GM06990 (cell line): ENCODE data around the gene ANGPTL4.
"Not testable (repeated sequence)": the region's sequence is repeated elsewhere in the genome, so short reads cannot be mapped to it uniquely, and the experiment has no call there.

Source experiments
- DNase-seq: peaks from one replicate; pipeline ENCODE4 v3.0.0-alpha.2; 2011; ENCODE audit not compliant: insufficient read length; ENCODE audit errors: extremely low read depth
- H3K27me3 ChIP-seq: replicated peaks from 2 replicates; pipeline ENCODE4 v1.6.0; 2011; ENCODE audit warnings: low read length; ENCODE audit not compliant: control insufficient read depth, insufficient read depth
- H3K36me3 ChIP-seq: 2 replicates; pipeline ENCODE4 v1.5.1; 2011; ENCODE audit warnings: low read length; ENCODE audit not compliant: control insufficient read depth, insufficient read depth
- H3K4me3 ChIP-seq: replicated peaks from 2 replicates; pipeline ENCODE4 v1.5.1; 2011; ENCODE audit warnings: low read depth, mild to moderate bottlenecking, control low read depth, low read length
- TF ChIP-seq, protein P1 (sequence below): IDR thresholded peaks from 2 replicates; pipeline ENCODE4 v1.5.1; 2011; ENCODE audit warnings: low read length, control low read depth, mild to moderate bottlenecking, inconsistent platforms; ENCODE audit not compliant: insufficient read depth, poor library complexity, severe bottlenecking

The ANGPTL4 gene

DNA sequence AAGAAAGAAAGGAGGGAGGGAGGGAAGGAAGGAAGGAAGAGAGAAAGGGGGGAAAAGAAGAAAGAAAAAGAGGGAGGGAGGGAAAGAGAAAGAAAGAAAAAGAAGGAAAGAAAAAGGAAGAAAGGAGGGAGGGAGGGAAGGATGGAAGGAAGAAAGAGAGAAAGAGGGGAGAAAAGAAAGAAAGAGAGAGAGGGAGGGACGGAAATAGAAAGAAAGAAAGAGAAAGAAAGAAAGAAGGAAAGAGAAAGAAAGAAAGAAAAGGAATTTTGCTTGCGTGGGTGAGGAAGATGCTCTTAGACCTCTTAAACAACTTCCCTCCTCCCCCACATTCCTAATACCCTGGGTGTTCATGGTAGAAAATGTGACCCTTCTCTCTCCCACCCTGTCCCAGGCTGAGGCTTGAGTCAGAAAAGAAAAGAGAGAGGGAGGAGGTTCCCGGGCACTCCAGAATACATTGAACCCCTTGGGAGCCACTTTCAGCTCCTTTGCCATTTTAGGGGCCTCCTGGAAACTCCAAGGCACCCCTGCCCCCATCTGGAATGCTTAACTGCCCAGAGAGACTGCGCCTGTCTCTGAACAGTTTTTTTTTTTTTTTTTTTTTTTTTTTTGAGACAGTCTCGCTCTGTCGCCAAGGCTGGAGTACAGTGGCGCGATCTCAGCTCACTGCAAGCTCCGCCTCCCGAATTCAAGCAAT lies 11.7 kb upstream of the ANGPTL4 start:
- DNase-seq, result no peak
- TF ChIP-seq, protein P1, sequence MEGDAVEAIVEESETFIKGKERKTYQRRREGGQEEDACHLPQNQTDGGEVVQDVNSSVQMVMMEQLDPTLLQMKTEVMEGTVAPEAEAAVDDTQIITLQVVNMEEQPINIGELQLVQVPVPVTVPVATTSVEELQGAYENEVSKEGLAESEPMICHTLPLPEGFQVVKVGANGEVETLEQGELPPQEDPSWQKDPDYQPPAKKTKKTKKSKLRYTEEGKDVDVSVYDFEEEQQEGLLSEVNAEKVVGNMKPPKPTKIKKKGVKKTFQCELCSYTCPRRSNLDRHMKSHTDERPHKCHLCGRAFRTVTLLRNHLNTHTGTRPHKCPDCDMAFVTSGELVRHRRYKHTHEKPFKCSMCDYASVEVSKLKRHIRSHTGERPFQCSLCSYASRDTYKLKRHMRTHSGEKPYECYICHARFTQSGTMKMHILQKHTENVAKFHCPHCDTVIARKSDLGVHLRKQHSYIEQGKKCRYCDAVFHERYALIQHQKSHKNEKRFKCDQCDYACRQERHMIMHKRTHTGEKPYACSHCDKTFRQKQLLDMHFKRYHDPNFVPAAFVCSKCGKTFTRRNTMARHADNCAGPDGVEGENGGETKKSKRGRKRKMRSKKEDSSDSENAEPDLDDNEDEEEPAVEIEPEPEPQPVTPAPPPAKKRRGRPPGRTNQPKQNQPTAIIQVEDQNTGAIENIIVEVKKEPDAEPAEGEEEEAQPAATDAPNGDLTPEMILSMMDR, result no peak
- Histone ChIP-seq H3K36me3 (no peaks in the 10 kb centered on the region), H3K27me3 (no peaks in the 10 kb centered on the region), H3K4me3 (no peak overlapping the region)

DNA sequence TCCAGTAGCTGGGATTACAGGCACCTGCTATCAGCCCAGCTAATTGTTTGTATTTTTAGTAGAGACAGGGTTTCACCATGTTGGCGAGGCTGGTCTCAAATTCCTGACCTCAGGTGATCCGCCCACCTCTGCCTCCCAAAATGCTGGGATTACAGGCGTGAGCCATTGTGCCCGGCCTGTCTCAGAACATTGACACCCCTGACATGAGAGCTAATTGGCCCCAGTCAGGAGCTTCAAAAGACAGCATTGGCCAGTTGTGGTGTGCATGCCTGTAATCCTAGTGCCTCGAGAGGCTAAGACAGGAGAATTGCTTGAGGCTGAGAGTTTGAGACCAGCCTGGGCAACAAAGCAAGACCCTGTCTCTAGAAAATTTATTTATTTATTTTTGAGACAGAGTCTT lies 11.1 kb upstream of the ANGPTL4 start:
- DNase-seq, H3K27me3 ChIP-seq, H3K36me3 ChIP-seq, H3K4me3 ChIP-seq: not testable (repeated sequence)

DNA sequence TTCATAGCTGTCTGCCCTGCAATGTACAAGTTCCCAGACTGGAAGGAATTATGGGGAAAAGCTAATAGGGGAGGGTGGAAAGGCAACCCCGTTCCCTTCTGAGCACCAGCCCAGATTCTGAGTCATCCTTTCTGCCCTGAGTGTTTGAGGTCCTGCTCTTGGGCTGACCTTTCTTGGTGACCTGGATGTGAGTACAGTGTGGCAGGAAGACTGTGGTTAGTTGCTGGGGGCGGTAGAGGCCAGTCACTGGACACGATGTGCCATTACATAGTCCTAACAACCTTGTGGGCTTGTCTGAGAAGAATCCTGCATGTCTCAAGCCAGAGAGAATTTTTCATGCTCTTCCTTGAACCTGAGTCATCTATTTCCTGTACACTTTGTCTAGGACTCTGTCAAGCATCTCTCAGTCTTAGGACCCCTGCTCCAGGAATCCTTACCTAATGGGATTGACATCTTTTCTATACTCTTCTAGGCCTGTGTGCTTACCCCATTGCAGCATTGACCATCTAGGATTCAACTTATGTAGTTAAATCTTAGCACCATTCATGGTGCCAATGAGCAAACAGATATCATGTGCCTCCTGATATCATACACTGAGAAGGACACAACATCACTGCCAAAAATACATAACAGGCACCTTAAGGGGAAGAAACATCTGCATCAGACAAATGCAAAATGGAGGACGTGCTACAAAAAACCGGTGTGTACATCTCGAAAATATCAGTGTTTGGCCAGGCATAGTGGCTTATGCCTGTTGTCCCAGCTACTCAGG lies 8.1 kb upstream of the ANGPTL4 start:
- Histone ChIP-seq H3K4me3 (no peak overlapping the region), H3K27me3 (no peaks in the 10 kb centered on the region), H3K36me3 (no peaks in the 10 kb centered on the region)
- no peak for DNase-seq
- TF ChIP-seq, protein P1, result no peak

DNA sequence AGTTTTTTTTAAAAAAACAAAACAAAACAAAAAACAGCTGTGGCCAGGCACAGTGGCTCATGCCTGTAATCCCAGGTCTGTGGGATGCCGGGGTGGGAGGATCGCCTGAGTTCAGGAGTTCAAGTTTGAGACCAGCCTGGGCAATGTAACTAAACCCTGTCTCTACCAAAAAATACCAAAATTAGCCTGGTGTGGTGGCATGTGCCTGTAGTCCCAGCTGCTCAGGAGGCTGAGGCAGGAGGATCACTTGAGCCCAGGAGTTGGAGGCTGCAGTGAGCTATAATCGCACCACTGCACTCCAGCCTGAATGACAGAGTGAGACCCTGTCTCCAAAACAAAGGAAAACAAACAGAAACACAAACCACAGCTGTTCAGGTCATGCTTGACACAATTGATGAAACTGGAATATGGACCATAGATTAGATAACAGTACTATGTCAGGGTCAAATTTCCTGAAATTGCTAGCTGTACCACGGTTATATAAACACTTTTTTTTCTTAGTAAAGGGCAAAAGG lies 6.9 kb upstream of the ANGPTL4 start:
- no peaks in the 10 kb centered on the region for H3K27me3 ChIP-seq
- no peak overlapping the region for H3K4me3 ChIP-seq
- H3K36me3 ChIP-seq, result no peaks in the 10 kb centered on the region
- no peak for DNase-seq
- TF ChIP-seq, protein P1, result no peak

DNA sequence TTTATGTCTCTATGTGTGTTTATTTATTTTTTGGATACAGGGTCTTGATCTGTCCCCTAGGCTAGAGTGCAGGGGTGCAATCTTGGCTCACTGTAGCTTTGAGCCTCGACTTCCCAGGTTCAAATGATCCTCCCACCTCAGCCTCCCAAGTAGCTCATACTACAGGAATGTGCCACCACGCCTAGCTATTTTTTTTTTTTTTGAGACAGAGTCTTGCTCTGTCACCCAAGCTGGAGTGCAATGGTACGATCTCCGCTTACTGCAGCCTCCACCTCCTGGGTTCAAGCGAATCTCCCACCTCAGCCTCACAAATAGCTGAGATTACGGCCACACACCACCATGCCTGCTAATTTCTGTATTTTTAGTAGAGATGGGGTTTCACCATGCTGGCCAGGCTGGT lies 5.0 kb upstream of the ANGPTL4 start:
- Histone ChIP-seq H3K27me3 (no peaks in the 10 kb centered on the region; the same call in 1 of the 2 replicates), H3K4me3 (no peak overlapping the region), H3K36me3 (no peaks in the 10 kb centered on the region)
- DNase-seq, result no peak
- TF ChIP-seq, protein P1, result no peak

DNA sequence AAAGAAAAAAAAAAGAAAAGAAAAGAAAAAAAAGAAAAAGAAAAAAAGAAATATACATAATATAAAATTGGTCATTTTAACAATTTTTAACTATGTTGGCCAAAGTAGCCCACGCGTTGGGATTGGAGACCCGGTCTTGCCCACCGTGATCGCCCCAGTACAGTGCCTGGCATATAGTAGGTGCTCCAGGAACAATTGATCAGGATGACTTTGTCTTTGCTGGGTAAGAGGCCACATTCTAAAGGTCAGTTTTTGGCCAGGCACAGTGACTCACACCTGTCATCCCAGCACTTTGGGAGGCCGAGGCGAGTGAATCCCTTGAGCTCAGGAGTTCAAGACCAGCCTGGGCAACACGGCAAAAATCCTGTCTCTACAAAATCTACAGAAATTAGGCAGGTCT lies 3.8 kb upstream of the ANGPTL4 start:
- Histone ChIP-seq H3K4me3 (no peak overlapping the region), H3K36me3 (no peaks in the 10 kb centered on the region), H3K27me3 (no peaks in the 10 kb centered on the region; the same call in 1 of the 2 replicates)
- TF ChIP-seq, protein P1, result no peak
- no peak for DNase-seq
